Fibroblast of mammary gland (primary cell): ENCODE results near the gene CHAF1B.
"Not testable (repeated sequence)": the region's sequence is repeated elsewhere in the genome, so short reads cannot be mapped to it uniquely, and the experiment has no call there.

ENCODE experiments used
- DNase-seq: peaks from one replicate; pipeline ENCODE4 v3.0.0-alpha.2; 2010; ENCODE audit warnings: low read depth
- H3K4me3 ChIP-seq: 2 replicates; pipeline ENCODE4 v1.5.1; 2011; ENCODE audit warnings: low read depth, mild to moderate bottlenecking, low read length, moderate library complexity; ENCODE audit not compliant: control insufficient read depth
- CTCF ChIP-seq: conservative IDR thresholded peaks from 2 replicates; pipeline ENCODE4 v1.5.1; 2011; ENCODE audit warnings: low read depth, low read length, inconsistent platforms; ENCODE audit not compliant: control insufficient read depth, insufficient read depth

CHAF1B gene

GRCh38 chr21:36388096-36388495 is 2.9 kb downstream of the CHAF1B start:
- TF ChIP-seq CTCF = no peak
- no peak for DNase-seq
- H3K4me3 ChIP-seq = no peak overlapping the region

- H3K4me3 ChIP-seq = no peak overlapping the region
- DNase-seq = no peak
- TF ChIP-seq CTCF = no peak
These were observed 3.6 kb downstream of the CHAF1B start for GRCh38 chr21:36388835-36389234.

GRCh38 chr21:36391649-36392048 is 6.5 kb downstream of the CHAF1B start:
- not testable (repeated sequence) for DNase-seq

GRCh38 chr21:36395353-36396111 is 10.3 kb downstream of the CHAF1B start:
- DNase-seq = no peak
- no peak for TF ChIP-seq CTCF
- H3K4me3 ChIP-seq = no peak overlapping the region

More at GRCh38 chr21:36391649-36392048, 6.5 kb downstream of the CHAF1B start:
- not testable (repeated sequence) for H3K4me3 ChIP-seq

GRCh38 chr21:36396325-36396724 is 11.1 kb downstream of the CHAF1B start:
- no peak for DNase-seq
- no peak overlapping the region for H3K4me3 ChIP-seq

GRCh38 chr21:36396971-36397370 is 11.8 kb downstream of the CHAF1B start:
- no peak overlapping the region for H3K4me3 ChIP-seq
- no peak for TF ChIP-seq CTCF

More at GRCh38 chr21:36396325-36396724, 11.1 kb downstream of the CHAF1B start:
- no peak for TF ChIP-seq CTCF

GRCh38 chr21:36397606-36398005 is 12.4 kb downstream of the CHAF1B start:
- DNase-seq = no peak
- no peak overlapping the region for H3K4me3 ChIP-seq
- no peak for TF ChIP-seq CTCF

More at GRCh38 chr21:36396971-36397370, 11.8 kb downstream of the CHAF1B start:
- DNase-seq = no peak

GRCh38 chr21:36399736-36400135 is 14.5 kb downstream of the CHAF1B start:
- DNase-seq, H3K4me3 ChIP-seq: not testable (repeated sequence)
